ENCODE data around the gene SEC24D. TPM values are rescaled to one million over a fixed set of nuclear protein-coding genes. Genes with fewer than 3 reads are reported as not detected.
"Not testable (repeated sequence)": the region's sequence is repeated elsewhere in the genome, so short reads cannot be mapped to it uniquely, and the experiment has no call there.

Gene SEC24D
- total and polyA plus RNA-seq, 5 donors = 7.3 to 37.1 (median 17.4) TPM

DNA sequence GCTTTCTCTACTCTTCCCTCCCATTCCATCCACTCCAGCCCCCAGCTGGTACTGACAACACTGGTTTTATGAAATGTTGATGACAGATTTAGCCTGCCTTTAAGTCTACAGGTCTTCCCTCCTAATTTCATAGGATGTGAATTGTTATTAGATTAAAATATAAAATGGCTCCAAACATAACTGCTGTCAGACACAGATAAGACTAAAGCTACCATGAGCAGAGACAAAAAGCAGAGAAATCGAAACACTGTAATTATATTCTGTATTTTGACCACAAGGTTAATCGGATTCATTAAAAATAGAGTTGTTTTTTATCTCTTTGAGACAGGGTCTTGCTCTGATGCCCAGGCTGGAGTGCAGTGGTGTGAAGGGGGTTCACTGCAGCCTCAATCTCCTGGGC lies 28.3 kb downstream of the SEC24D start:
- Histone ChIP-seq H3K27me3 (ENCODE audit: control insufficient read depth, insufficient read depth) (no peaks in the 10 kb centered on the region), H3K27ac (ENCODE audit: low read length) (no peak overlapping the region), H3K4me1 (ENCODE audit: control insufficient read depth, insufficient read depth, low read length) (no peaks in the 10 kb centered on the region), H3K9me3 (ENCODE audit: control insufficient read depth, low read length) (no peaks in the 10 kb centered on the region), H3K4me3 (ENCODE audit: low read length) (no peak overlapping the region)
- no peak for DNase-seq
- no peak for ATAC-seq
- intact Hi-C loops (cut with DNase I) = no loop called here
- WGBS = 90% methylated on average over 2 of the region's 2 CpGs

- intact Hi-C loops (cut with DNase I) = no loop called here
- DNase-seq (no peak), ATAC-seq (no peak)
- H3K9me3 ChIP-seq (ENCODE audit: control insufficient read depth, low read length) = no peaks in the 10 kb centered on the region
- no peaks in the 10 kb centered on the region for H3K27me3 ChIP-seq (ENCODE audit: control insufficient read depth, insufficient read depth)
- WGBS = 61% methylated on average over 1 of the region's 1 CpG
- H3K4me1 ChIP-seq (ENCODE audit: control insufficient read depth, insufficient read depth, low read length) = no peaks in the 10 kb centered on the region
- H3K27ac ChIP-seq (ENCODE audit: low read length) = no peak overlapping the region
- no peak overlapping the region for H3K4me3 ChIP-seq (ENCODE audit: low read length)
Observed at GRCh38 chr4:118803253-118803652, 32.7 kb downstream of the SEC24D start.

DNA sequence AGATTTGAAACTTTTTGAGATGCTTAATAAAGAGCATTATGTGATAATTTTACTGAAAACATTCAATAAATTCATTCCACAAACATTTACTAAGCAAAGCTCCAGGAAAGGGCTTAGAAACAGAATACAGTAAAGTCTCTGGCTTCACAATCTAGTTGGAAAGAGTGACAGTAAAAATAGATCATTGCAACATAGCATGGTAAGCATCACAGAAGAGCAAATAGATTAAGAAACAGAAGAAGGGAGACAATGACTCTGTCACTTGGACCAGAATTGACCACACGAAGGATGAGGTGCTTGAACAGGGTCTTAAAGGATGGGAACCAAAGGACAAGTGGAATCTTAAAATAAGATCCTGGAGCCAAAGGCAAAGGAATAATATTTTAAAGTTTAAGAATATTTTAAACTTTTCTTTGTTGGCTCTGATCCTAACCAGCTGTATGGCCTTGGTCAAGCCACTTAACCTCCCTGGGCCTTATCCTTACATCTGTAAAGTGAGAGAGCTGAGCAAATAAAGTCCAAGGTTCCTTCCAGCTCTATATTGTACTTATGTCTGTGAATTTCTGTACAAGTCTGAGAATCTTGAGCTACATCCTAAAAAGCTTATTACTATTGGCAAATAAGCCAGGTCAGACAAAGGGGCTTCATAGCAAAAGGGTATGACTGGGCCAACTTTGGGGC lies 33.9 kb downstream of the SEC24D start:
- no peak for DNase-seq
- Histone ChIP-seq H3K27me3 (ENCODE audit: control insufficient read depth, insufficient read depth) (no peaks in the 10 kb centered on the region), H3K4me3 (ENCODE audit: low read length) (no peak overlapping the region), H3K27ac (ENCODE audit: low read length) (no peak overlapping the region), H3K9me3 (ENCODE audit: control insufficient read depth, low read length) (no peaks in the 10 kb centered on the region), H3K4me1 (ENCODE audit: control insufficient read depth, insufficient read depth, low read length) (no peaks in the 10 kb centered on the region)
- peak; percentile 29 to 33 for ATAC-seq
- intact Hi-C loops (cut with DNase I) = no loop called here
- WGBS = 57% methylated on average over 1 of the region's 1 CpG

DNA sequence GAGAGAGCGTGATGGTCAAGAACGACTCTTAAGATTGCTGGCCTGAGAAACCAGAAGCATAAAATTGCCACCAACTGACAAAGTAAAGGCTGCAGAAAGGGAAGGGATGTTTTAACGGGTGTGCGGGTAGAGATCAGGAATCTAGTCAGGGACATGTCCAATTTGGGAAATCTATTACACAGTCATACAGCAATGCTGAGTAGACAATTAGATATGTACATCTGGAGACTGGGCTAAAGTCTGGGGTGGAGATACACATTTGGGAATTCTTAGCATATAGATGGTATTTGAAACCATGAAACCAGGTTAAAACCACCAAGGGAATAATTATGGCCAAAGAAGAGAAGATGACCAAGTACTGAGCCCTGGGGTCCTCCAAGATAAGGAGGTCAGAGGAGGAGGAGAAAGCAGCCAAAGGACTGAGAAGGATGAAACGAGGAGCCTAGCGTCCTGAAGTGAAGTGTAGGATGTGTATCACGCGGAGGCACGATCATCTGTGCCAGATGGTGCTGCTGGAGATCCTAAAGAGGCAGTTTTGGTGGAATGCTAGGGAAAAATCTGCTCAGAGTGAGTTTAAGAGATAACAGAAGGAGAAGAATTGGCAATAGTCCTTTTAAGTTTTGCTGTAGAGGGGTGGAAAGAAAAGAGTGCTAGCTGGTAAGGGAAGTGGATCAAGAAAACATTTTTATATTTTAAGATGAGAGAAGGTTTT lies 36.5 kb downstream of the SEC24D start:
- no peaks in the 10 kb centered on the region for H3K27me3 ChIP-seq (ENCODE audit: control insufficient read depth, insufficient read depth)

DNA sequence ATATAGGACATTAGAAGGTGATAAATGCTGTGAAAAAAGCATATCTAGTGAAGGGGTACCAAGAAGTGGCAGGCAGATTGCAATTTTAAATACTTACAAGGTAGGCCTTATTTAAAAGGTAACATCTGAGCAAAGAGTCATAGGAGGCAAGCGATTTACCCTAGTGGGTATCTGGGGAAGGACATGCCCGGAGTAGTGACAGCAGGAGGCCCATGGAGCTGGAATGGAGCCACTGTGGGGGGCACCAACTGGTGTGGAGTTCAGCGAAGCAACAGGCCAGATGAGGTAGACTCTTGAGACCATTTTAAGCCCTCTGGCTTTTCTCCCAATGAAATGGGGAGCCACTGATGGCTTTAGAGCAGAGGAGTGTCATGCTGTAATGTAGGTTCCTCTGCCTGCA lies 37.3 kb downstream of the SEC24D start:
- WGBS = 97% methylated on average over 3 of the region's 3 CpGs
- no peak for ATAC-seq
- no peak for DNase-seq
- Histone ChIP-seq H3K4me3 (ENCODE audit: low read length) (no peak overlapping the region), H3K27me3 (ENCODE audit: control insufficient read depth, insufficient read depth) (no peaks in the 10 kb centered on the region), H3K9me3 (ENCODE audit: control insufficient read depth, low read length) (no peaks in the 10 kb centered on the region), H3K4me1 (ENCODE audit: control insufficient read depth, insufficient read depth, low read length) (no peaks in the 10 kb centered on the region), H3K27ac (ENCODE audit: low read length) (no peak overlapping the region)
- intact Hi-C loops (cut with DNase I) = no loop called here

More for the DNA sequence above, 36.5 kb downstream of the SEC24D start:
- Histone ChIP-seq H3K4me1 (ENCODE audit: control insufficient read depth, insufficient read depth, low read length) (no peaks in the 10 kb centered on the region), H3K4me3 (ENCODE audit: low read length) (no peak overlapping the region), H3K27ac (ENCODE audit: low read length) (no peak overlapping the region), H3K9me3 (ENCODE audit: control insufficient read depth, low read length) (no peaks in the 10 kb centered on the region)
- ATAC-seq (no peak), DNase-seq (peak in 1 of 3 donors; percentile 51)
- intact Hi-C loops (cut with DNase I) = no loop called here
- 66% methylated on average over 9 of the region's 9 CpGs for WGBS

DNA sequence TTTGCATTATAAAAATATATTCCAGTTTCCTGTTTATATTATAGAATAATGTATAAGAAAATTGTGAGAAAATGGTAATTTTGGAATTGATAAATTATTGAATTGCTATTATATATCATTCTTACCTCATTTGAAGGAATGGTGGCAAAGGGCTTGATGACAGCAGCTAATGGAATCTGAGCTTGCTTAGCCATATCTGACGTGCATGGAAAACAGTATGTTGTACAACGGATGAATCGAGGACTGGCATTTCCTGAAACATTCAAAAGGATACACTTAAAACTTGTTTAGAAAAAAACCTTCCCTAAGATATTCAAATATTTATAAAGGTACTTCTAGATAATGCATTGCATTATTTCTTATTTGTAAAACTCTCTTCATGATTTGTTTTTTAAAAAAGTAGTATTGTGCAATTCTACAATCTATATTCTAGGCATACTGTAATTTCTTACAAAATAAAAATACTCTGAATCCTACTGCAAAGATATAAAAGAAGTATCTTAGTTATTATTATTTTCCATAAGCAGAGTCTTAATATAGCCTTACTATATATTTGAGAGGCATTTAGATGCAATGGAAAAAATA lies 38.3 kb downstream of the SEC24D start:
- intact Hi-C loops (cut with DNase I) = no loop called here
- Histone ChIP-seq H3K4me3 (ENCODE audit: low read length) (no peak overlapping the region), H3K4me1 (ENCODE audit: control insufficient read depth, insufficient read depth, low read length) (no peaks in the 10 kb centered on the region), H3K9me3 (ENCODE audit: control insufficient read depth, low read length) (no peaks in the 10 kb centered on the region), H3K27me3 (ENCODE audit: control insufficient read depth, insufficient read depth) (no peaks in the 10 kb centered on the region), H3K27ac (ENCODE audit: low read length) (no peak overlapping the region)
- WGBS = 76% methylated on average over 3 of the region's 3 CpGs
- ATAC-seq (no peak), DNase-seq (no peak)

GRCh38 chr4:118791690-118792446 lies 44.1 kb downstream of the SEC24D start:
- ATAC-seq; intact Hi-C loops (cut with DNase I); H3K9me3 ChIP-seq (ENCODE audit: control insufficient read depth, low read length); H3K4me3 ChIP-seq (ENCODE audit: low read length); H3K27me3 ChIP-seq (ENCODE audit: control insufficient read depth, insufficient read depth); H3K4me1 ChIP-seq (ENCODE audit: control insufficient read depth, insufficient read depth, low read length); H3K27ac ChIP-seq (ENCODE audit: low read length): not testable (repeated sequence)
- DNase-seq = peak in 1 of 3 donors; percentile 53
- 95% methylated on average over 53 of the region's 58 CpGs for WGBS

- H3K27me3 ChIP-seq (ENCODE audit: control insufficient read depth, insufficient read depth) = no peaks in the 10 kb centered on the region
- H3K4me1 ChIP-seq (ENCODE audit: control insufficient read depth, insufficient read depth, low read length) = peaks cover 4% of the 10 kb centered on the region
- H3K9me3 ChIP-seq (ENCODE audit: control insufficient read depth, low read length) = no peaks in the 10 kb centered on the region
- intact Hi-C loops (cut with DNase I) = no loop called here
- DNase-seq (no peak), ATAC-seq (no peak)
- H3K4me3 ChIP-seq (ENCODE audit: low read length) = no peak overlapping the region
- 51% methylated on average over 5 of the region's 5 CpGs for WGBS
- H3K27ac ChIP-seq (ENCODE audit: low read length) = no peak overlapping the region
Observed at GRCh38 chr4:118790544-118790943, 45.4 kb downstream of the SEC24D start.

DNA sequence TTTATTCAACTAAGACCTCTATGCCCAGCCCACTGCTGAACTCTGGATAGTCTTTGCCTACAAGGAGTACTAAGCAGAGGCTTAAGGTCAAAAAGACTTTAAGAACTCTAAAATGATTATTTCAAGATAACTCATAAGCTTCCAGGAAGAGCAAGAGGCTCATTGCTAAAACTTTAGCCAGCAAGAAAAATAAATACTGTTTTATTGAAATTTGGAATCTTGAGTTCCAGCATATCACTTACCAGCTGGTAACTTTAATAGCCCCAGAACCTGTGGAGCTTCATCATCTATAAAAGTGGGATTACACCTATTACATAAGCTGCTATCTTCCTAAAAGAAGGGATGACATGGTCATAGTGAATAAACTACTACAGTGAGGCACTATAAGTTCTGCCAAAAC lies 47.0 kb downstream of the SEC24D start:
- peak in 1 of 2 donors; percentile 43 for ATAC-seq
- H3K9me3 ChIP-seq (ENCODE audit: control insufficient read depth, low read length) = no peaks in the 10 kb centered on the region
- H3K27ac ChIP-seq (ENCODE audit: low read length) = no peak overlapping the region
- intact Hi-C loops (cut with DNase I) = no loop called here
- DNase-seq = no peak
- H3K27me3 ChIP-seq (ENCODE audit: control insufficient read depth, insufficient read depth) = no peaks in the 10 kb centered on the region
- peaks cover 4% of the 10 kb centered on the region for H3K4me1 ChIP-seq (ENCODE audit: control insufficient read depth, insufficient read depth, low read length)
- H3K4me3 ChIP-seq (ENCODE audit: low read length) = no peak overlapping the region

DNA sequence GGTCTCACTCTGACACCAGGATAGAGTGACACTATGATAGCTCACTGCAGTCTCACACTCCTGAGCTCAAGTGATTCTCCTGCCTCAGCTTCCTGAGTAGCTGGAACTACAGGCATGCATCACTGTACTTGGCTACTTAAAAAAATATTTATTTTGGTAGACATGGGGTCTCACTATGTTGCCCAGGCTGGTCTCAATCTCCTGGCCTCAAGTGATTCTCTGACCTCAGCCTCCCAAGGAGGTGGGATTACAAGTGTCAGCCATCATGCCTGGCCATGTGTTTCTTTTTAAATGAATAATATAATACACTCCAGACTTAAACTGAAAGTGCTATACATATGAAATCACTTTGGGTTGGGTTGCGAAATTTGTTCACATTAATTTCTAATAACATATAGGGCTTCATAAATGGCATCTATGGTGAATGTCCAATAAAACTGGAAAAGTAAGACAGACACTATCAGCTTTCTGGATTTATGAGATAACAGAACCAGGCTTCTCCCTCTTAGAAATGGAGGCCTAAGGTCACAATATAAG lies 48.0 kb downstream of the SEC24D start:
- H3K9me3 ChIP-seq (ENCODE audit: control insufficient read depth, low read length) = no peaks in the 10 kb centered on the region
- ATAC-seq (no peak), DNase-seq (no peak)
- no peak overlapping the region for H3K4me3 ChIP-seq (ENCODE audit: low read length)
- WGBS = 100% methylated on average over 1 of the region's 1 CpG
- no peak overlapping the region for H3K27ac ChIP-seq (ENCODE audit: low read length)
- peaks cover 4% of the 10 kb centered on the region for H3K4me1 ChIP-seq (ENCODE audit: control insufficient read depth, insufficient read depth, low read length)
- H3K27me3 ChIP-seq (ENCODE audit: control insufficient read depth, insufficient read depth) = no peaks in the 10 kb centered on the region
- intact Hi-C loops (cut with DNase I) = no loop called here

DNA sequence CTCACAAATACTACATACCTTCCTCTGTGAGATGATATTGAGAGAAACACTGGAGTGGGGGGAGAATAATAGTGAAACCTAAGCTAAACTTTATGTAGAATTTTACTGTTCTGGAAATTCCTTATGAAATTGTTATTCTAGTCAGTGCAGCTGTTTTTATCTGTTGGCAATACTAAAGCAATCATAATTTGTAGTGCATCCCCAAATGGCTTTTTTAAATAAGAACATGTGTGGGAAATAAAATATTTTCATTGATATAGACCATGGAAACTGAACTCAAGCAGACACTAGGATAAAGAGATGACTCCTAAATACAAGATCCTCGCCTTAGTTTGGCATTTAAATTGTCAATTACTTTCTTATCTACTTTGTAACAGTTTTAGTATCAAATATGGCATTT lies 51.1 kb downstream of the SEC24D start:
- ATAC-seq = no peak
- Histone ChIP-seq H3K4me1 (ENCODE audit: control insufficient read depth, insufficient read depth, low read length) (peaks cover 4% of the 10 kb centered on the region), H3K27me3 (ENCODE audit: control insufficient read depth, insufficient read depth) (no peaks in the 10 kb centered on the region), H3K4me3 (ENCODE audit: low read length) (no peak overlapping the region), H3K27ac (ENCODE audit: low read length) (no peak overlapping the region), H3K9me3 (ENCODE audit: control insufficient read depth, low read length) (no peaks in the 10 kb centered on the region)
- intact Hi-C loops (cut with DNase I) = no loop called here
- 68% methylated on average over 1 of the region's 1 CpG for WGBS
- DNase-seq = no peak
